HFFc6 (cell line): ENCODE measurements around the gene DHX38. TPM values are rescaled to one million over a fixed set of nuclear protein-coding genes. Genes with fewer than 3 reads are reported as not detected.

Experiments
- DNase-seq: peaks from one replicate; pipeline ENCODE4 v3.0.0-alpha.2; 2018
- H3K27ac Mint-ChIP-seq: 2 replicates; pipeline ENCODE4 v1.8.0; 2020; ENCODE audit warnings: mild to moderate bottlenecking, mixed read lengths
- H3K27me3 Mint-ChIP-seq: 2 replicates; pipeline ENCODE4 v1.8.0; 2021; ENCODE audit warnings: mild to moderate bottlenecking, moderate library complexity, mixed read lengths; ENCODE audit not compliant: insufficient read depth
- H3K36me3 Mint-ChIP-seq: 2 replicates; pipeline ENCODE4 v1.8.0; 2021; ENCODE audit warnings: low read depth, mixed read lengths
- H3K4me1 Mint-ChIP-seq: 2 replicates; pipeline ENCODE4 v1.8.0; 2020; ENCODE audit warnings: low read depth, mixed read lengths
- H3K4me3 Mint-ChIP-seq: 2 replicates; pipeline ENCODE4 v1.8.0; 2020; ENCODE audit warnings: mild to moderate bottlenecking, moderate library complexity, mixed read lengths
- H3K9me3 Mint-ChIP-seq: 2 replicates; pipeline ENCODE4 v1.8.0; 2020; ENCODE audit warnings: mild to moderate bottlenecking, mixed read lengths
- total RNA-seq, 6 experiments: library from RNA; stranded (reverse); fragmentation: NEBNext Ultra II Directional; extraction: Animal tissue kit (Norgen Biotek cat#: 25700); gene quantifications; 2 replicates in 1 of 6; 3 replicates in 5 of 6; pipeline ENCODE4 v1.2.3, GENCODE V29; 2021
- TF ChIP-seq, protein P1 (sequence below): fragments of 200-600 bp; sonication (generic); IDR thresholded peaks from 2 replicates; pipeline ENCODE4 v1.5.0; 2021; ENCODE audit warnings: antibody characterized with exemption, mild to moderate bottlenecking

The DHX38 gene
- total RNA-seq, 6 experiments from 2014 or later = 51.1 to 58.2 (median 55.6) TPM

DNA sequence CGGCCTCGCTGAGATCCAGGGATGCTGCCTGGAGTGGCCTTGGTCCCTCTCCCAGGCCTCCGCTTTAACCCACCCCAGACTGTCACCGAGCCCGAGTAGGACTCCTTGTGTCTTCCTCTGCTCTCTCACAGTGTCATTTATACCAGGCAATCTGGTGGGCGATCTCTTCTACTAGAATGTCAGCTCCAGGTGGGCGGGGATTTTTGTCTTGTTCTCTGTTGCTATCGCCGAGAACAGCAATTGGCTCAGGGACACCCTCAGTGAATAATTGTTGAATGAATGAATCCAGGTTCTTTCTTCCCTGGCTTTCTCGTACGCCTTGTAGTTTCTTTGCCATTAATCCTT lies 591 bp downstream of the DHX38 start:
- peak overlapping the region; percentile 100 for H3K4me3 Mint-ChIP-seq
- H3K27ac Mint-ChIP-seq = peak overlapping the region; percentile 96
- DNase-seq = peak; percentile 4
- TF ChIP-seq, protein P1, sequence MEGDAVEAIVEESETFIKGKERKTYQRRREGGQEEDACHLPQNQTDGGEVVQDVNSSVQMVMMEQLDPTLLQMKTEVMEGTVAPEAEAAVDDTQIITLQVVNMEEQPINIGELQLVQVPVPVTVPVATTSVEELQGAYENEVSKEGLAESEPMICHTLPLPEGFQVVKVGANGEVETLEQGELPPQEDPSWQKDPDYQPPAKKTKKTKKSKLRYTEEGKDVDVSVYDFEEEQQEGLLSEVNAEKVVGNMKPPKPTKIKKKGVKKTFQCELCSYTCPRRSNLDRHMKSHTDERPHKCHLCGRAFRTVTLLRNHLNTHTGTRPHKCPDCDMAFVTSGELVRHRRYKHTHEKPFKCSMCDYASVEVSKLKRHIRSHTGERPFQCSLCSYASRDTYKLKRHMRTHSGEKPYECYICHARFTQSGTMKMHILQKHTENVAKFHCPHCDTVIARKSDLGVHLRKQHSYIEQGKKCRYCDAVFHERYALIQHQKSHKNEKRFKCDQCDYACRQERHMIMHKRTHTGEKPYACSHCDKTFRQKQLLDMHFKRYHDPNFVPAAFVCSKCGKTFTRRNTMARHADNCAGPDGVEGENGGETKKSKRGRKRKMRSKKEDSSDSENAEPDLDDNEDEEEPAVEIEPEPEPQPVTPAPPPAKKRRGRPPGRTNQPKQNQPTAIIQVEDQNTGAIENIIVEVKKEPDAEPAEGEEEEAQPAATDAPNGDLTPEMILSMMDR = no peak
- peaks cover 37% of the 10 kb centered on the region for H3K4me1 Mint-ChIP-seq
- peaks cover 6% of the 10 kb centered on the region for H3K27me3 Mint-ChIP-seq
- H3K9me3 Mint-ChIP-seq = no peaks in the 10 kb centered on the region
- H3K36me3 Mint-ChIP-seq = peaks cover 20% of the 10 kb centered on the region

DNA sequence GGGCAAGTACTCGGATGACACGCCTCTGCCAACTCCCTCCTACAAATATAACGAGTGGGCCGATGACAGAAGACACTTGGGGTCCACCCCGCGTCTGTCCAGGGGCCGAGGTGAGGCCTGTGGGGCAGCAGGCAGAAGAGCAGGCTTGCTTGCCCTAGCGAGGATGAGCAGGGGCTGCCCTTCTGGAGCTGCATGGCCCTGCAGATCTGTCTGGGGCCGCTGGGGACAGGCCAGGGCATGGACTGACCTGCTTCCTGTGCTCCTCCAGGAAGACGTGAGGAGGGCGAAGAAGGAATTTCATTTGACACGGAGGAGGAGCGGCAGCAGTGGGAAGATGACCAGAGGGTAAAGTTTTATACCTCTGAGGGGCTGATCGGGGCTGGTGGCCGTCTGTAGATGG lies 5.3 kb downstream of the DHX38 start:
- Mint-ChIP-seq H3K4me3 (no peak overlapping the region), H3K27me3 (peaks cover 6% of the 10 kb centered on the region), H3K27ac (no peak overlapping the region), H3K9me3 (no peaks in the 10 kb centered on the region), H3K36me3 (peaks cover 43% of the 10 kb centered on the region), H3K4me1 (peaks cover 16% of the 10 kb centered on the region)
- no peak for DNase-seq
- TF ChIP-seq, protein P1 = no peak

DNA sequence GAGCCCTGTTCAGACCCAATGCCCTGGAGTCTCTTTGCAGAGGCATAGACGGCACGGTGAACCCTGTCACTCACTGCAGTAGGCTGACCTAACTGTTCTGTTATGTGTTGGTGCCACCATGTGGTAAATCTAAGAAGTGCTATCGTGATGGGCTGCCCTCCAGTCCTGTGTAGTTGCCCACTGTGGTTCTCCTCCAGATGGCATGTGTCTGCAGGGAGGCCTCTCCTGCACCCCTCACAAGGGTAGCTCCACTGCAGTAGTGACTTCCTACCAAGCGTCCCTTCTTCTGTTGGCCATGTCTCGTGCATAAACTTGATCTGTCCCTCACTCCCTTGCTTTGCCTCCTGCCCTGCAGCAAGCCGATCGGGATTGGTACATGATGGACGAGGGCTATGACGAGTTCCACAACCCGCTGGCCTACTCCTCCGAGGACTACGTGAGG lies 5.8 kb downstream of the DHX38 start:
- TF ChIP-seq, protein P1 = peak; percentile 79
- H3K4me1 Mint-ChIP-seq = peaks cover 16% of the 10 kb centered on the region
- no peaks in the 10 kb centered on the region for H3K9me3 Mint-ChIP-seq
- H3K4me3 Mint-ChIP-seq = no peak overlapping the region
- H3K27ac Mint-ChIP-seq = no peak overlapping the region
- H3K36me3 Mint-ChIP-seq = peaks cover 43% of the 10 kb centered on the region
- H3K27me3 Mint-ChIP-seq = peaks cover 4% of the 10 kb centered on the region
- peak; percentile 37 for DNase-seq

DNA sequence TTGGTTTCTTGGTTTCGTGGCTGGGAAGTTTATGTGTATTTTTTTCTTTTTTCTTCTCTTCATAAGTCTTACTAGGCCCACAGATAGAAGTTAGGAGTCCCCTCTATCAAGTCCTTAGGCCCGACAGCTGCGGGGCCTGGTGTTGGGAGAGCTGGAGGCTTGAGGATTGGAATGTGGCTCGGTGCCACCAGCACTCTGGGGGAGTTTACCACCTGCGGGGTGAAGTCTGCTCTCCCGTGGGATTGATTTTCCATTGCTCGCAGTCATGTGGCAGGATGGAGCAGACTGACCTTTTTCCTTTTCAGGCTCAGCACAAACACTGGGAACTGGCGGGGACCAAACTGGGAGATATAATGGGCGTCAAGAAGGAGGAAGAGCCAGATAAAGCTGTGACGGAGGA lies 7.5 kb downstream of the DHX38 start:
- no peak for DNase-seq
- H3K27me3 Mint-ChIP-seq = peaks cover 5% of the 10 kb centered on the region
- TF ChIP-seq, protein P1 = no peak
- no peak overlapping the region for H3K27ac Mint-ChIP-seq
- no peak overlapping the region for H3K4me3 Mint-ChIP-seq
- H3K9me3 Mint-ChIP-seq = no peaks in the 10 kb centered on the region
- peaks cover 49% of the 10 kb centered on the region for H3K36me3 Mint-ChIP-seq
- H3K4me1 Mint-ChIP-seq = peaks cover under 1% of the 10 kb centered on the region; the same call in 1 of the 2 replicates

DNA sequence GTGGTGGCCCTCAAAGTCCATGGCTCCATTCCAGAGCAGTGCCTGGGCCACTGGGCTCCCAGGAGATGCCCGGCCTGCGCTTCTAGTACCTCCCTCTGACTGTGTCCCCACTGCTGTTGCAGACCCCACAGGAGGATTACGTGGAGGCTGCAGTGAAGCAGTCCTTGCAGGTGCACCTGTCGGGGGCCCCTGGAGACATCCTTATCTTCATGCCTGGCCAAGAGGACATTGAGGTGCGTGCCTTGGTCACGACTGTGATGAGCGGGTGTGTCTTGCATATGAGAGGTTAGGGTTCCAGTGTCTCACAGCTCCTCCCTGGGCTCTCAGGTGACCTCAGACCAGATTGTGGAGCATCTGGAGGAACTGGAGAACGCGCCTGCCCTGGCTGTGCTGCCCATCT lies 11.3 kb downstream of the DHX38 start:
- H3K36me3 Mint-ChIP-seq = peaks cover 44% of the 10 kb centered on the region

More for the DNA sequence above, 11.3 kb downstream of the DHX38 start:
- no peak for DNase-seq
- TF ChIP-seq, protein P1 = no peak
- H3K4me1 Mint-ChIP-seq = no peaks in the 10 kb centered on the region
- H3K27ac Mint-ChIP-seq = no peak overlapping the region
- no peak overlapping the region for H3K4me3 Mint-ChIP-seq
- no peaks in the 10 kb centered on the region for H3K9me3 Mint-ChIP-seq
- peaks cover 3% of the 10 kb centered on the region; the same call in 1 of the 2 replicates for H3K27me3 Mint-ChIP-seq
